ENCODE measurements around the gene BTBD18. TPM values are rescaled to one million over a fixed set of nuclear protein-coding genes. Genes with fewer than 3 reads are reported as not detected.

Gene BTBD18
- total and polyA plus RNA-seq, 12 donors: not detected

GRCh38 chr11:57773026-57773598 is 21.5 kb upstream of the BTBD18 start:
- peak overlapping the region in 5 of 10 donors; percentile 3 to 93 (median 53) for H3K27ac ChIP-seq
- intact Hi-C loops (cut with DNase I): loop anchor here in 1 of 10 donors (10.0 kb wide), 1 partner anchor 252 kb away; the partner anchor contains the start of gene OR9Q1
- no peak overlapping the region for H3K4me3 ChIP-seq
- H3K9me3 ChIP-seq: no peaks in the 10 kb centered on the region
- no peak for TF ChIP-seq CTCF (IDR thresholded peaks at IDR 0.05)
- 72% methylated on average over 5 of the region's 5 CpGs for WGBS, 2 donors
- H3K36me3 ChIP-seq: no peaks in the 10 kb centered on the region
- ATAC-seq: no peak
- no peak for DNase-seq
- H3K27me3 ChIP-seq: no peaks in the 10 kb centered on the region
- peaks cover 29 to 100% (median 94%) of the 10 kb centered on the region in 9 donors for H3K4me1 ChIP-seq

GRCh38 chr11:57772562-57772961 is 20.9 kb upstream of the BTBD18 start:
- H3K36me3 ChIP-seq: no peaks in the 10 kb centered on the region
- no peaks in the 10 kb centered on the region for H3K9me3 ChIP-seq
- TF ChIP-seq CTCF (IDR thresholded peaks at IDR 0.05): no peak
- no peak overlapping the region for H3K4me3 ChIP-seq
- 51 to 59% methylated on average over 4 of the region's 4 CpGs for WGBS, 2 donors
- DNase-seq (no peak), ATAC-seq (no peak)
- H3K27ac ChIP-seq: peak overlapping the region in 3 of 10 donors; percentile 3 to 93 (median 53)
- H3K4me1 ChIP-seq: peaks cover 24 to 100% (median 94%) of the 10 kb centered on the region in 9 donors
- H3K27me3 ChIP-seq: no peaks in the 10 kb centered on the region
- intact Hi-C loops (cut with DNase I): loop anchor here in 1 of 10 donors (10.0 kb wide), 1 partner anchor 252 kb away; the partner anchor contains the start of gene OR9Q1

- 87 to 91% methylated on average over 3 of the region's 3 CpGs for WGBS, 2 donors
- peak overlapping the region in 3 of 10 donors; percentile 12 to 32 (median 19) for H3K27ac ChIP-seq
These were observed 19.7 kb upstream of the BTBD18 start for GRCh38 chr11:57771365-57771764.

DNA sequence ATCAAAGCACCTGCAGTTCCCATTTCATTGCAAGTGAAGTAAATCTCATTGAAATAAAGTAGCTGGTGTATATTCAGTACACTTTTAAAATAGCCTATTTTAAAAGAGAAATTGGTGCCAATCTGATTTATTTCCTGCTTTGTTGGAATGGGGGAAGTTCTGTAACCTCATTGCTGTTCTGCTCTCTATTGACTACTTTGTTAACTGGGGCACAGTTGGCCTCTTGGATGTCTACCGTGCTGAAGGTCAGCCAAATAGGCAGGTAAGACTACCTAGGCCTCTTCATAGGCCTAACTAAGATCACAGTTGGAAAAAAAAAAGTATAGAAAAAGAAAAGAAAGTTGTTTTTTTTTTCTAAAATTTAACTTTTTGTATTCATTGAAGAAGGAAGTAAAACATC is 19.2 kb upstream of the BTBD18 start:
- Histone ChIP-seq H3K4me3 (no peak overlapping the region), H3K36me3 (peaks cover 0 to 5% (median 0%) of the 10 kb centered on the region in 9 donors), H3K27ac (peak overlapping the region in 4 of 10 donors; percentile 12 to 32 (median 28)), H3K4me1 (peaks cover 17 to 100% (median 89%) of the 10 kb centered on the region in 9 donors), H3K27me3 (no peaks in the 10 kb centered on the region), H3K9me3 (no peaks in the 10 kb centered on the region)
- no peak for DNase-seq
- no peak for TF ChIP-seq CTCF (IDR thresholded peaks at IDR 0.05)
- ATAC-seq: no peak
- intact Hi-C loops (cut with DNase I): loop anchor here in 1 of 10 donors (10.0 kb wide), 1 partner anchor 254 kb away; the partner anchor contains the start of gene OR9Q1
- 20 to 31% methylated on average over 1 of the region's 1 CpG for WGBS, 2 donors

More at GRCh38 chr11:57771365-57771764, 19.7 kb upstream of the BTBD18 start:
- Histone ChIP-seq H3K4me3 (no peak overlapping the region), H3K4me1 (peaks cover 15 to 100% (median 89%) of the 10 kb centered on the region in 9 donors), H3K27me3 (no peaks in the 10 kb centered on the region), H3K9me3 (no peaks in the 10 kb centered on the region), H3K36me3 (peaks cover 0 to 5% (median 0%) of the 10 kb centered on the region in 9 donors)
- intact Hi-C loops (cut with DNase I): loop anchor here in 1 of 10 donors (10.0 kb wide), 1 partner anchor 253 kb away; the partner anchor contains the start of gene OR9Q1
- TF ChIP-seq CTCF (IDR thresholded peaks at IDR 0.05): no peak
- DNase-seq (no peak), ATAC-seq (no peak)

All from heart right ventricle (tissue), 16 donors.